Measurements from ENCODE around the gene R3HCC1L. TPM values are rescaled to one million over a fixed set of nuclear protein-coding genes. Genes with fewer than 3 reads are reported as not detected.
A peak's percentile ranks its signal among the peaks of the same experiment; 100 is the strongest.

The R3HCC1L gene
- 10 to 100 TPM; 17.9 to 25.6 (median 23.3) TPM for total RNA-seq
- 38.9 TPM for total RNA-seq (2013)

GRCh38 chr10:98134431-98135221, at the start of gene R3HCC1L:
Gene R3HCC1L (plus strand): TSS chr10:98134657. CDS start chr10:98208115, 73,458 bp downstream.
- Mint-ChIP-seq H3K27me3 (ENCODE audit: low read depth in 2 of 2) (peaks cover 0 to 2% of the 10 kb centered on the region in 2 donors), H3K4me3 (peak within 1 kb of the TSS; percentile 89), H3K36me3 (no peaks in the 10 kb centered on the region), H3K4me1 (peaks cover 24 to 37% of the 10 kb centered on the region in 2 donors), H3K9me3 (no peaks in the 10 kb centered on the region), H3K27ac (peak within 1 kb of the TSS; percentile 93 to 98)
- intact Hi-C loops (cut with micrococcal nuclease): no loop called here
- TF ChIP-seq CTCF (IDR thresholded peaks at IDR 0.05): no peak
- ATAC-seq (peak; percentile 93 to 96 (median 95)), DNase-seq (peak; percentile 84 to 95)
- Histone ChIP-seq H3K9me3 (ENCODE audit: control insufficient read depth, insufficient read depth, low read length) (no peaks in the 10 kb centered on the region), H3K4me3 (ENCODE audit: low read length) (peak within 1 kb of the TSS; percentile 92), H3K36me3 (ENCODE audit: control insufficient read depth, insufficient read depth, low read length) (no peaks in the 10 kb centered on the region), H3K4me1 (ENCODE audit: control insufficient read depth, insufficient read depth, low read length) (peaks cover 14% of the 10 kb centered on the region), H3K27ac (ENCODE audit: low read length) (peak within 1 kb of the TSS; percentile 96), H3K27me3 (ENCODE audit: control insufficient read depth, insufficient read depth, low read length) (no peaks in the 10 kb centered on the region)
- WGBS (ENCODE audit: insufficient coverage): under 1% methylated on average over 64 of the region's 64 CpGs

DNA sequence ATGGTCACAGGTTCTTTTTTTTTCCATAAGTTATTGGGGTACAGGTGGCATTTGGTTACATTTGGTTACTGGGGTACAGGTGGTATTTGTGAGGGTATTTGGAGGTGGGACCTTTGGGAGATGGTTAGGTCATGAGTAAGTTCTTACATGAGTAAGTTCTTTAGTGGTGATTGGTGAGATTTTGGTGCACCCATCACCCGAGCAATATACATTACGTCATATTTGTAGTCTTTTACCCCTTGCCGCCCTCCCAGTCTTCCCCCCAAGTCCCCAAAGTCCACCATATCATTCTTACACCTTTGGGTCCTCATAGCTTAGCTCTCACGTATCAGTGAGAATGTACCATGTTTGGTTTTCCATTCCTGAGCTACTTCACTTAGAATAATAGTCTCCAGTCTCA, 49.2 kb upstream of the R3HCC1L start:
- Mint-ChIP-seq H3K4me1 (no peaks in the 10 kb centered on the region), H3K4me3 (no peak overlapping the region)

GRCh38 chr10:98086837-98087708, 47.4 kb upstream of the R3HCC1L start:
- Mint-ChIP-seq H3K27ac (no peak overlapping the region), H3K36me3 (no peaks in the 10 kb centered on the region), H3K4me3 (no peak overlapping the region), H3K4me1 (no peaks in the 10 kb centered on the region), H3K27me3 (ENCODE audit: low read depth in 2 of 2) (peaks cover 26 to 30% of the 10 kb centered on the region in 2 donors), H3K9me3 (no peaks in the 10 kb centered on the region)
- TF ChIP-seq CTCF (IDR thresholded peaks at IDR 0.05): no peak
- H3K27me3 ChIP-seq (ENCODE audit: control insufficient read depth, insufficient read depth, low read length): no peaks in the 10 kb centered on the region
- DNase-seq (no peak), ATAC-seq (no peak)
- intact Hi-C loops (cut with micrococcal nuclease): no loop called here
- no peak overlapping the region for H3K27ac ChIP-seq (ENCODE audit: low read length)
- H3K36me3 ChIP-seq (ENCODE audit: control insufficient read depth, insufficient read depth, low read length): no peaks in the 10 kb centered on the region
- H3K9me3 ChIP-seq (ENCODE audit: control insufficient read depth, insufficient read depth, low read length): no peaks in the 10 kb centered on the region
- WGBS (ENCODE audit: insufficient coverage): 71% methylated on average over 11 of the region's 14 CpGs
- H3K4me3 ChIP-seq (ENCODE audit: low read length): no peak overlapping the region
- H3K4me1 ChIP-seq (ENCODE audit: control insufficient read depth, insufficient read depth, low read length): no peaks in the 10 kb centered on the region

More for the DNA sequence above, 49.2 kb upstream of the R3HCC1L start:
- intact Hi-C loops (cut with micrococcal nuclease): no loop called here
- Histone ChIP-seq H3K27ac (ENCODE audit: low read length) (no peak overlapping the region), H3K4me3 (ENCODE audit: low read length) (no peak overlapping the region), H3K4me1 (ENCODE audit: control insufficient read depth, insufficient read depth, low read length) (no peaks in the 10 kb centered on the region), H3K36me3 (ENCODE audit: control insufficient read depth, insufficient read depth, low read length) (no peaks in the 10 kb centered on the region), H3K27me3 (ENCODE audit: control insufficient read depth, insufficient read depth, low read length) (no peaks in the 10 kb centered on the region), H3K9me3 (ENCODE audit: control insufficient read depth, insufficient read depth, low read length) (no peaks in the 10 kb centered on the region)
- DNase-seq (no peak), ATAC-seq (no peak)
- WGBS (ENCODE audit: insufficient coverage): 82% methylated on average over 4 of the region's 4 CpGs
- Mint-ChIP-seq H3K36me3 (no peaks in the 10 kb centered on the region), H3K9me3 (no peaks in the 10 kb centered on the region), H3K27ac (no peak overlapping the region), H3K27me3 (ENCODE audit: low read depth in 2 of 2) (peaks cover 27 to 29% of the 10 kb centered on the region in 2 donors)
- TF ChIP-seq CTCF (IDR thresholded peaks at IDR 0.05): no peak
